Coronary artery (tissue), 2 donors: ENCODE measurements around the gene WSB1.

Source experiments
- DNase-seq: peaks from one replicate; pipeline ENCODE4 v3.0.0-alpha.2; 2017; ENCODE audit warnings: low spot score
- H3K27ac ChIP-seq, 2 donors: fragments of 200-600 bp; sonication (generic); one replicate each; pipeline ENCODE4 v1.5.1; 2016 to 2019
- H3K4me3 ChIP-seq: fragments of 200-600 bp; sonication (generic); 2 replicates; pipeline ENCODE4 v1.5.1; 2016; ENCODE audit warnings: mild to moderate bottlenecking, moderate library complexity
- CTCF ChIP-seq: fragments of 200-600 bp; sonication (generic); IDR thresholded peaks from one replicate; pipeline ENCODE4 v1.5.1; 2019; ENCODE audit warnings: antibody characterized with exemption

WSB1 gene

GRCh38 chr17:27338536-27338985 lies 44.6 kb downstream of the WSB1 start:
- Histone ChIP-seq H3K27ac (no peak overlapping the region), H3K4me3 (no peak overlapping the region)
- no peak for TF ChIP-seq CTCF
- DNase-seq, result no peak

- no peak overlapping the region for H3K4me3 ChIP-seq
- H3K27ac ChIP-seq, result no peak overlapping the region
- no peak for DNase-seq
- TF ChIP-seq CTCF, result no peak
Measured at GRCh38 chr17:27339198-27339835, 45.4 kb downstream of the WSB1 start.

- H3K27ac ChIP-seq, result no peak overlapping the region
- H3K4me3 ChIP-seq, result no peak overlapping the region
- no peak for TF ChIP-seq CTCF
- DNase-seq, result no peak
Measured at GRCh38 chr17:27339836-27340550, 46.1 kb downstream of the WSB1 start.

GRCh38 chr17:27340575-27340974 lies 46.7 kb downstream of the WSB1 start:
- TF ChIP-seq CTCF, result no peak
- Histone ChIP-seq H3K27ac (no peak overlapping the region), H3K4me3 (no peak overlapping the region)
- no peak for DNase-seq

- no peak for TF ChIP-seq CTCF
- no peak for DNase-seq
- no peak overlapping the region for H3K27ac ChIP-seq
- H3K4me3 ChIP-seq, result no peak overlapping the region
Measured at GRCh38 chr17:27341041-27341471, 47.1 kb downstream of the WSB1 start.

- no peak for DNase-seq
- TF ChIP-seq CTCF, result no peak
Measured at GRCh38 chr17:27342059-27342458, 48.1 kb downstream of the WSB1 start.

GRCh38 chr17:27343294-27343693 lies 49.4 kb downstream of the WSB1 start:
- no peak overlapping the region for H3K4me3 ChIP-seq
- DNase-seq, result no peak
- TF ChIP-seq CTCF, result no peak
- H3K27ac ChIP-seq, result no peak overlapping the region

More at GRCh38 chr17:27342059-27342458, 48.1 kb downstream of the WSB1 start:
- Histone ChIP-seq H3K27ac (no peak overlapping the region), H3K4me3 (no peak overlapping the region)
